GM23338 (cell line): ENCODE measurements around the gene NF1. TPM values are rescaled to one million over a fixed set of nuclear protein-coding genes. Genes with fewer than 3 reads are reported as not detected.

ENCODE experiments used
- ATAC-seq: fragments of 200-7000 bp; cut with Tn5 transposase; 3 replicates; pipeline ENCODE4 v1.9.1; 2020
- DNase-seq: peaks from one replicate; pipeline ENCODE4 v3.0.0-alpha.2; 2015; ENCODE audit warnings: low spot score
- H2AFZ ChIP-seq: fragments of 200-600 bp; sonication (generic); 2 replicates; pipeline ENCODE4 v1.8.0; 2016; ENCODE audit warnings: antibody characterized with exemption, mild to moderate bottlenecking, moderate library complexity
- H3F3A ChIP-seq: fragments of 200-600 bp; sonication (generic); replicated peaks from 2 replicates; pipeline ENCODE4 v1.8.0; 2017; ENCODE audit warnings: antibody characterized with exemption, mixed run types, low read depth
- H3K27ac ChIP-seq: fragments of 200-600 bp; sonication (generic); 2 replicates; pipeline ENCODE4 v1.6.1; 2016; ENCODE audit warnings: low read depth
- H3K27me3 ChIP-seq: fragments of 200-600 bp; sonication (generic); 2 replicates; pipeline ENCODE4 v1.8.0; 2016; ENCODE audit warnings: mild to moderate bottlenecking, mixed run types, moderate library complexity; ENCODE audit not compliant: insufficient read depth
- H3K36me3 ChIP-seq: fragments of 200-600 bp; sonication (generic); 2 replicates; pipeline ENCODE4 v1.8.0; 2016; ENCODE audit warnings: mild to moderate bottlenecking; ENCODE audit not compliant: insufficient read depth
- H3K4me1 ChIP-seq: fragments of 200-600 bp; sonication (generic); 2 replicates; pipeline ENCODE4 v1.8.0; 2016; ENCODE audit warnings: mild to moderate bottlenecking, moderate library complexity; ENCODE audit not compliant: insufficient read depth
- H3K4me2 ChIP-seq: fragments of 200-600 bp; sonication (generic); 2 replicates; pipeline ENCODE4 v1.7.1; 2017; ENCODE audit warnings: mixed run types
- H3K4me3 ChIP-seq: fragments of 200-600 bp; sonication (generic); 2 replicates; pipeline ENCODE4 v1.6.1; 2016; ENCODE audit warnings: mixed run types
- H3K79me2 ChIP-seq: fragments of 200-600 bp; sonication (generic); replicated peaks from 2 replicates; pipeline ENCODE4 v1.8.0; 2017; ENCODE audit warnings: mild to moderate bottlenecking; ENCODE audit not compliant: insufficient read depth
- H3K9me2 ChIP-seq: fragments of 200-600 bp; sonication (generic); 2 replicates; pipeline ENCODE4 v1.8.0; 2017; ENCODE audit not compliant: insufficient read depth
- H4K20me1 ChIP-seq: fragments of 200-600 bp; sonication (generic); replicated peaks from 2 replicates; pipeline ENCODE4 v1.8.0; 2017; ENCODE audit warnings: mild to moderate bottlenecking; ENCODE audit not compliant: insufficient read depth
- H3K27ac Mint-ChIP-seq: 2 replicates; pipeline ENCODE4 v1.8.0; 2020; ENCODE audit warnings: inconsistent platforms, mild to moderate bottlenecking, moderate library complexity, mixed read lengths
- H3K27me3 Mint-ChIP-seq: 3 replicates; pipeline ENCODE4 v1.8.0; 2022; ENCODE audit warnings: low read depth, mild to moderate bottlenecking, moderate library complexity, mixed read lengths, inconsistent platforms; ENCODE audit not compliant: insufficient read depth, poor library complexity
- H3K36me3 Mint-ChIP-seq: 3 replicates; pipeline ENCODE4 v1.8.0; 2021; ENCODE audit warnings: low read depth, mild to moderate bottlenecking, inconsistent platforms, moderate library complexity, mixed read lengths
- H3K4me1 Mint-ChIP-seq: 3 replicates; pipeline ENCODE4 v1.8.0; 2020; ENCODE audit warnings: mild to moderate bottlenecking, inconsistent platforms, mixed read lengths
- H3K4me3 Mint-ChIP-seq: 3 replicates; pipeline ENCODE4 v1.8.0; 2021; ENCODE audit warnings: moderate library complexity, mild to moderate bottlenecking, inconsistent platforms, mixed read lengths
- H3K9me3 Mint-ChIP-seq: 3 replicates; pipeline ENCODE4 v1.8.0; 2020; ENCODE audit warnings: moderate library complexity, mild to moderate bottlenecking, inconsistent platforms, mixed read lengths
- CREB1 ChIP-seq: fragments of 250-450 bp; sonication (Bioruptor Pico); IDR thresholded peaks from 2 replicates; pipeline ENCODE4 v1.5.0; 2020; ENCODE audit warnings: low read depth, mild to moderate bottlenecking, moderate library complexity
- JUNB ChIP-seq: IDR thresholded peaks from one replicate; pipeline ENCODE4 v1.6.1; 2016; ENCODE audit warnings: antibody characterized with exemption; ENCODE audit not compliant: unreplicated experiment
- NANOG ChIP-seq: IDR thresholded peaks from 2 replicates; pipeline ENCODE4 v1.6.1; 2016; ENCODE audit warnings: antibody characterized with exemption, borderline replicate concordance
- POLR2AphosphoS5 ChIP-seq: IDR thresholded peaks from 2 replicates; pipeline ENCODE4 v1.6.1; 2016; ENCODE audit warnings: antibody characterized with exemption, low read depth
- ZNF331 ChIP-seq: fragments of 250-450 bp; sonication (Bioruptor Pico); IDR thresholded peaks from 2 replicates; pipeline ENCODE4 v1.5.0; 2020; ENCODE audit warnings: low read depth, mild to moderate bottlenecking, moderate library complexity
- ZNF462 ChIP-seq: fragments of 250-450 bp; sonication (Bioruptor Pico); IDR thresholded peaks from 2 replicates; pipeline ENCODE4 v1.5.0; 2020; ENCODE audit warnings: mild to moderate bottlenecking, moderate library complexity
- polyA plus RNA-seq: library from polyadenylated mRNA; unstranded; fragments of >200 nt; fragmentation: Nextera tagmentation; extraction: Ambion mirVana; gene quantifications from 2 replicates; pipeline ENCODE4 v1.2.1, GENCODE V29; 2016
- total RNA-seq: library from RNA; depleted of rRNA; stranded (reverse); fragments of >200 nt; shearing (Covaris generic); gene quantifications from 2 replicates; pipeline ENCODE4 v1.2.3, GENCODE V29; 2014
- TF ChIP-seq, protein P1 (sequence below), 2 experiments: fragments of 200-600 bp in 1 of 2; sonication (generic) in 1 of 2; conservative IDR thresholded peaks; 2 replicates each; pipeline versions ENCODE4 v1.5.1 to v1.6.1; 2016 to 2017; ENCODE audit warnings: antibody characterized with exemption in 2 of 2, low read depth in 2 of 2, mild to moderate bottlenecking in 2 of 2, moderate library complexity in 1 of 2
- TF ChIP-seq, protein P2 (sequence below): IDR thresholded peaks from 2 replicates; pipeline ENCODE4 v1.6.1; 2016; ENCODE audit warnings: antibody characterized with exemption

The NF1 gene
- total and polyA plus RNA-seq, 2 experiments from 2014 or later = 16.3 to 49.7 TPM

- TF ChIP-seq NANOG (no peak), ZNF331 (no peak), CREB1 (CRISPR knock-in tag) (no peak), JUNB (no peak), POLR2AphosphoS5 (no peak)
- TF ChIP-seq, protein P1, sequence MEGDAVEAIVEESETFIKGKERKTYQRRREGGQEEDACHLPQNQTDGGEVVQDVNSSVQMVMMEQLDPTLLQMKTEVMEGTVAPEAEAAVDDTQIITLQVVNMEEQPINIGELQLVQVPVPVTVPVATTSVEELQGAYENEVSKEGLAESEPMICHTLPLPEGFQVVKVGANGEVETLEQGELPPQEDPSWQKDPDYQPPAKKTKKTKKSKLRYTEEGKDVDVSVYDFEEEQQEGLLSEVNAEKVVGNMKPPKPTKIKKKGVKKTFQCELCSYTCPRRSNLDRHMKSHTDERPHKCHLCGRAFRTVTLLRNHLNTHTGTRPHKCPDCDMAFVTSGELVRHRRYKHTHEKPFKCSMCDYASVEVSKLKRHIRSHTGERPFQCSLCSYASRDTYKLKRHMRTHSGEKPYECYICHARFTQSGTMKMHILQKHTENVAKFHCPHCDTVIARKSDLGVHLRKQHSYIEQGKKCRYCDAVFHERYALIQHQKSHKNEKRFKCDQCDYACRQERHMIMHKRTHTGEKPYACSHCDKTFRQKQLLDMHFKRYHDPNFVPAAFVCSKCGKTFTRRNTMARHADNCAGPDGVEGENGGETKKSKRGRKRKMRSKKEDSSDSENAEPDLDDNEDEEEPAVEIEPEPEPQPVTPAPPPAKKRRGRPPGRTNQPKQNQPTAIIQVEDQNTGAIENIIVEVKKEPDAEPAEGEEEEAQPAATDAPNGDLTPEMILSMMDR (conservative IDR thresholded peaks at IDR 0.05; ENCODE audit: low read depth in 2 of 2) = no peak
- TF ChIP-seq, protein P2, sequence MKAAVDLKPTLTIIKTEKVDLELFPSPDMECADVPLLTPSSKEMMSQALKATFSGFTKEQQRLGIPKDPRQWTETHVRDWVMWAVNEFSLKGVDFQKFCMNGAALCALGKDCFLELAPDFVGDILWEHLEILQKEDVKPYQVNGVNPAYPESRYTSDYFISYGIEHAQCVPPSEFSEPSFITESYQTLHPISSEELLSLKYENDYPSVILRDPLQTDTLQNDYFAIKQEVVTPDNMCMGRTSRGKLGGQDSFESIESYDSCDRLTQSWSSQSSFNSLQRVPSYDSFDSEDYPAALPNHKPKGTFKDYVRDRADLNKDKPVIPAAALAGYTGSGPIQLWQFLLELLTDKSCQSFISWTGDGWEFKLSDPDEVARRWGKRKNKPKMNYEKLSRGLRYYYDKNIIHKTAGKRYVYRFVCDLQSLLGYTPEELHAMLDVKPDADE = no peak
Observed at GRCh38 chr17:31144428-31144827, 49.7 kb downstream of the NF1 start (continued).

- Mint-ChIP-seq H3K4me1 (peaks cover 11% of the 10 kb centered on the region), H3K27ac (no peak overlapping the region), H3K27me3 (no peaks in the 10 kb centered on the region), H3K9me3 (no peaks in the 10 kb centered on the region), H3K36me3 (peaks cover 5% of the 10 kb centered on the region; the same call in 2 of the 3 replicates), H3K4me3 (no peak overlapping the region)
- peaks cover 10% of the 10 kb centered on the region for H3K79me2 ChIP-seq
- no peak overlapping the region for H3K4me3 ChIP-seq
- H3K4me1 ChIP-seq = peaks cover 6% of the 10 kb centered on the region; the same call in 1 of the 2 replicates
- no peaks in the 10 kb centered on the region for H4K20me1 ChIP-seq
- H2AFZ ChIP-seq = no peak overlapping the region
- DNase-seq = no peak
- TF ChIP-seq ZNF462 (CRISPR knock-in tag) (no peak), NANOG (no peak), ZNF331 (no peak), CREB1 (CRISPR knock-in tag) (no peak)
- TF ChIP-seq, protein P2 = no peak
- no peak for ATAC-seq
- no peak overlapping the region for H3K4me2 ChIP-seq
- no peaks in the 10 kb centered on the region for H3K36me3 ChIP-seq
- H3K9me2 ChIP-seq = no peaks in the 10 kb centered on the region
- no peaks in the 10 kb centered on the region for H3K27me3 ChIP-seq
- no peaks in the 10 kb centered on the region for H3F3A ChIP-seq
- no peak overlapping the region for H3K27ac ChIP-seq
Observed at GRCh38 chr17:31144836-31145235, 50.1 kb downstream of the NF1 start.
